GM23338 (cell line): ENCODE measurements around the gene KRTAP12-4.

Experiments
- CREB1 ChIP-seq: fragments of 250-450 bp; sonication (Bioruptor Pico); IDR thresholded peaks from 2 replicates; pipeline ENCODE4 v1.5.0; 2020; ENCODE audit warnings: low read depth, mild to moderate bottlenecking, moderate library complexity
- CTCF ChIP-seq, 2 experiments: fragments of 200-600 bp in 1 of 2; sonication (generic) in 1 of 2; conservative IDR thresholded peaks; 2 replicates each; pipeline versions ENCODE4 v1.5.1 to v1.6.1; 2016 to 2017; ENCODE audit warnings: antibody characterized with exemption in 2 of 2, low read depth in 2 of 2, mild to moderate bottlenecking in 2 of 2, moderate library complexity in 1 of 2
- EZH2 ChIP-seq: fragments of 200-600 bp; sonication (generic); IDR thresholded peaks from one replicate; pipeline ENCODE4 v1.8.0; 2017; ENCODE audit warnings: antibody characterized with exemption, mild to moderate bottlenecking, low read depth; ENCODE audit not compliant: unreplicated experiment
- EZH2phosphoT487 ChIP-seq: fragments of 200-600 bp; sonication (generic); IDR thresholded peaks from one replicate; pipeline ENCODE4 v1.8.1; 2018; ENCODE audit warnings: antibody characterized with exemption; ENCODE audit not compliant: unreplicated experiment
- JUNB ChIP-seq: IDR thresholded peaks from one replicate; pipeline ENCODE4 v1.6.1; 2016; ENCODE audit warnings: antibody characterized with exemption; ENCODE audit not compliant: unreplicated experiment
- NANOG ChIP-seq: IDR thresholded peaks from 2 replicates; pipeline ENCODE4 v1.6.1; 2016; ENCODE audit warnings: antibody characterized with exemption, borderline replicate concordance
- POLR2AphosphoS5 ChIP-seq: IDR thresholded peaks from 2 replicates; pipeline ENCODE4 v1.6.1; 2016; ENCODE audit warnings: antibody characterized with exemption, low read depth
- STAT1 ChIP-seq: IDR thresholded peaks from one replicate; pipeline ENCODE4 v1.6.1; 2016; ENCODE audit warnings: antibody characterized with exemption; ENCODE audit not compliant: unreplicated experiment
- ZNF331 ChIP-seq: fragments of 250-450 bp; sonication (Bioruptor Pico); IDR thresholded peaks from 2 replicates; pipeline ENCODE4 v1.5.0; 2020; ENCODE audit warnings: low read depth, mild to moderate bottlenecking, moderate library complexity
- TF ChIP-seq, protein P1 (sequence below): IDR thresholded peaks from 2 replicates; pipeline ENCODE4 v1.6.1; 2016; ENCODE audit warnings: antibody characterized with exemption
- TF ChIP-seq, protein P2 (sequence below): fragments of 250-450 bp; sonication (Bioruptor Pico); IDR thresholded peaks from 2 replicates; pipeline ENCODE4 v1.5.0; 2020; ENCODE audit warnings: mild to moderate bottlenecking, moderate library complexity
- TF ChIP-seq, protein P3 (sequence below): IDR thresholded peaks from one replicate; pipeline ENCODE4 v1.6.1; 2018; ENCODE audit warnings: antibody characterized with exemption; ENCODE audit not compliant: unreplicated experiment

DNA sequence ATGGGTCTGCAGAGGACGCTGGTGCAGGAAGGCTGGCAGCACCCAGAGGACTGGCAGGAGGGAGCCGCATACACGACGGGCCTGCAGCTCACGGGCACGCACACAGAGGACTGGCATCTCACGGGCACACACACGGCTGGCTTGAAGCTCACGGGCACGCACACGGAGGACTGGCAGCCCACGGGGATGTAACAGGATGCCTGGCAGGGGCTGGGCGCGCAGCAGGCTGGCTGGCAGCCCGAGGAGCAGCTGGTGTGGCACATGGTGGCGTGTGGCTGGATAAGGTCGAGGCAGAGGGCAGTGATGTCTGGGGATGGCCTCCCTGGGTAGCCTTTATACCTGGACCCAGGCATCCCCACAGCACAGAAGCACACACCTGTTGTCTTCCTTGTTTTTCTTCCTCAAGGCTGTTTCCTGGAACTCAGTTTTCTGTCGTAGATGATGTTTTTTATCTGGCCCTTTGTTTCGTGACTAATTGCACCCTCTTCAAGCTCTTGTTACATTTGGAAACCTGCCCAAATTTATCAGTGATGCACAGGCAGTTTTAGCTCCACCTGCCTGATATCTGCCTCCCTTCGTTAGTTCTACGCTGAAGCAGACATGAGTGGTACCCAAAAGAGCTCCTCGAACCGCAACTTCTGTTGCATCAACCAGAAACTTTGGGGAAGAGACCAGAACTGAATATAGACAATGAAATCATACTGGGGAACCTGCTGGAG is 27.6 kb upstream of the KRTAP12-4 start, which contains the start of gene KRTAP12-1:
- TF ChIP-seq EZH2phosphoT487 = no peak
- no peak for TF ChIP-seq EZH2
- no peak for TF ChIP-seq JUNB
- TF ChIP-seq CTCF (conservative IDR thresholded peaks at IDR 0.05; ENCODE audit: low read depth in 2 of 2) = no peak
- no peak for TF ChIP-seq CREB1
- TF ChIP-seq POLR2AphosphoS5 = no peak
- TF ChIP-seq, protein P1, sequence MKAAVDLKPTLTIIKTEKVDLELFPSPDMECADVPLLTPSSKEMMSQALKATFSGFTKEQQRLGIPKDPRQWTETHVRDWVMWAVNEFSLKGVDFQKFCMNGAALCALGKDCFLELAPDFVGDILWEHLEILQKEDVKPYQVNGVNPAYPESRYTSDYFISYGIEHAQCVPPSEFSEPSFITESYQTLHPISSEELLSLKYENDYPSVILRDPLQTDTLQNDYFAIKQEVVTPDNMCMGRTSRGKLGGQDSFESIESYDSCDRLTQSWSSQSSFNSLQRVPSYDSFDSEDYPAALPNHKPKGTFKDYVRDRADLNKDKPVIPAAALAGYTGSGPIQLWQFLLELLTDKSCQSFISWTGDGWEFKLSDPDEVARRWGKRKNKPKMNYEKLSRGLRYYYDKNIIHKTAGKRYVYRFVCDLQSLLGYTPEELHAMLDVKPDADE = no peak
- TF ChIP-seq, protein P2, sequence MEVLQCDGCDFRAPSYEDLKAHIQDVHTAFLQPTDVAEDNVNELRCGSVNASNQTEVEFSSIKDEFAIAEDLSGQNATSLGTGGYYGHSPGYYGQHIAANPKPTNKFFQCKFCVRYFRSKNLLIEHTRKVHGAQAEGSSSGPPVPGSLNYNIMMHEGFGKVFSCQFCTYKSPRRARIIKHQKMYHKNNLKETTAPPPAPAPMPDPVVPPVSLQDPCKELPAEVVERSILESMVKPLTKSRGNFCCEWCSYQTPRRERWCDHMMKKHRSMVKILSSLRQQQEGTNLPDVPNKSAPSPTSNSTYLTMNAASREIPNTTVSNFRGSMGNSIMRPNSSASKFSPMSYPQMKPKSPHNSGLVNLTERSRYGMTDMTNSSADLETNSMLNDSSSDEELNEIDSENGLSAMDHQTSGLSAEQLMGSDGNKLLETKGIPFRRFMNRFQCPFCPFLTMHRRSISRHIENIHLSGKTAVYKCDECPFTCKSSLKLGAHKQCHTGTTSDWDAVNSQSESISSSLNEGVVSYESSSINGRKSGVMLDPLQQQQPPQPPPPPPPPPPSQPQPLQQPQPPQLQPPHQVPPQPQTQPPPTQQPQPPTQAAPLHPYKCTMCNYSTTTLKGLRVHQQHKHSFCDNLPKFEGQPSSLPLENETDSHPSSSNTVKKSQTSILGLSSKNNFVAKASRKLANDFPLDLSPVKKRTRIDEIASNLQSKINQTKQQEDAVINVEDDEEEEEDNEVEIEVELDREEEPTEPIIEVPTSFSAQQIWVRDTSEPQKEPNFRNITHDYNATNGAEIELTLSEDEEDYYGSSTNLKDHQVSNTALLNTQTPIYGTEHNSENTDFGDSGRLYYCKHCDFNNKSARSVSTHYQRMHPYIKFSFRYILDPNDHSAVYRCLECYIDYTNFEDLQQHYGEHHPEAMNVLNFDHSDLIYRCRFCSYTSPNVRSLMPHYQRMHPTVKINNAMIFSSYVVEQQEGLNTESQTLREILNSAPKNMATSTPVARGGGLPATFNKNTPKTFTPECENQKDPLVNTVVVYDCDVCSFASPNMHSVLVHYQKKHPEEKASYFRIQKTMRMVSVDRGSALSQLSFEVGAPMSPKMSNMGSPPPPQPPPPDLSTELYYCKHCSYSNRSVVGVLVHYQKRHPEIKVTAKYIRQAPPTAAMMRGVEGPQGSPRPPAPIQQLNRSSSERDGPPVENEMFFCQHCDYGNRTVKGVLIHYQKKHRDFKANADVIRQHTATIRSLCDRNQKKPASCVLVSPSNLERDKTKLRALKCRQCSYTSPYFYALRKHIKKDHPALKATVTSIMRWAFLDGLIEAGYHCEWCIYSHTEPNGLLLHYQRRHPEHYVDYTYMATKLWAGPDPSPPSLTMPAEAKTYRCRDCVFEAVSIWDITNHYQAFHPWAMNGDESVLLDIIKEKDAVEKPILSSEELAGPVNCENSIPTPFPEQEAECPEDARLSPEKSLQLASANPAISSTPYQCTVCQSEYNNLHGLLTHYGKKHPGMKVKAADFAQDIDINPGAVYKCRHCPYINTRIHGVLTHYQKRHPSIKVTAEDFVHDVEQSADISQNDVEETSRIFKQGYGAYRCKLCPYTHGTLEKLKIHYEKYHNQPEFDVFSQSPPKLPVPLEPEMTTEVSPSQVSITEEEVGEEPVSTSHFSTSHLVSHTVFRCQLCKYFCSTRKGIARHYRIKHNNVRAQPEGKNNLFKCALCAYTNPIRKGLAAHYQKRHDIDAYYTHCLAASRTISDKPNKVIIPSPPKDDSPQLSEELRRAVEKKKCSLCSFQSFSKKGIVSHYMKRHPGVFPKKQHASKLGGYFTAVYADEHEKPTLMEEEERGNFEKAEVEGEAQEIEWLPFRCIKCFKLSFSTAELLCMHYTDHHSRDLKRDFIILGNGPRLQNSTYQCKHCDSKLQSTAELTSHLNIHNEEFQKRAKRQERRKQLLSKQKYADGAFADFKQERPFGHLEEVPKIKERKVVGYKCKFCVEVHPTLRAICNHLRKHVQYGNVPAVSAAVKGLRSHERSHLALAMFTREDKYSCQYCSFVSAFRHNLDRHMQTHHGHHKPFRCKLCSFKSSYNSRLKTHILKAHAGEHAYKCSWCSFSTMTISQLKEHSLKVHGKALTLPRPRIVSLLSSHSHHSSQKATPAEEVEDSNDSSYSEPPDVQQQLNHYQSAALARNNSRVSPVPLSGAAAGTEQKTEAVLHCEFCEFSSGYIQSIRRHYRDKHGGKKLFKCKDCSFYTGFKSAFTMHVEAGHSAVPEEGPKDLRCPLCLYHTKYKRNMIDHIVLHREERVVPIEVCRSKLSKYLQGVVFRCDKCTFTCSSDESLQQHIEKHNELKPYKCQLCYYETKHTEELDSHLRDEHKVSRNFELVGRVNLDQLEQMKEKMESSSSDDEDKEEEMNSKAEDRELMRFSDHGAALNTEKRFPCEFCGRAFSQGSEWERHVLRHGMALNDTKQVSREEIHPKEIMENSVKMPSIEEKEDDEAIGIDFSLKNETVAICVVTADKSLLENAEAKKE = no peak
- no peak for TF ChIP-seq ZNF331 (CRISPR knock-in tag)
- TF ChIP-seq, protein P3, sequence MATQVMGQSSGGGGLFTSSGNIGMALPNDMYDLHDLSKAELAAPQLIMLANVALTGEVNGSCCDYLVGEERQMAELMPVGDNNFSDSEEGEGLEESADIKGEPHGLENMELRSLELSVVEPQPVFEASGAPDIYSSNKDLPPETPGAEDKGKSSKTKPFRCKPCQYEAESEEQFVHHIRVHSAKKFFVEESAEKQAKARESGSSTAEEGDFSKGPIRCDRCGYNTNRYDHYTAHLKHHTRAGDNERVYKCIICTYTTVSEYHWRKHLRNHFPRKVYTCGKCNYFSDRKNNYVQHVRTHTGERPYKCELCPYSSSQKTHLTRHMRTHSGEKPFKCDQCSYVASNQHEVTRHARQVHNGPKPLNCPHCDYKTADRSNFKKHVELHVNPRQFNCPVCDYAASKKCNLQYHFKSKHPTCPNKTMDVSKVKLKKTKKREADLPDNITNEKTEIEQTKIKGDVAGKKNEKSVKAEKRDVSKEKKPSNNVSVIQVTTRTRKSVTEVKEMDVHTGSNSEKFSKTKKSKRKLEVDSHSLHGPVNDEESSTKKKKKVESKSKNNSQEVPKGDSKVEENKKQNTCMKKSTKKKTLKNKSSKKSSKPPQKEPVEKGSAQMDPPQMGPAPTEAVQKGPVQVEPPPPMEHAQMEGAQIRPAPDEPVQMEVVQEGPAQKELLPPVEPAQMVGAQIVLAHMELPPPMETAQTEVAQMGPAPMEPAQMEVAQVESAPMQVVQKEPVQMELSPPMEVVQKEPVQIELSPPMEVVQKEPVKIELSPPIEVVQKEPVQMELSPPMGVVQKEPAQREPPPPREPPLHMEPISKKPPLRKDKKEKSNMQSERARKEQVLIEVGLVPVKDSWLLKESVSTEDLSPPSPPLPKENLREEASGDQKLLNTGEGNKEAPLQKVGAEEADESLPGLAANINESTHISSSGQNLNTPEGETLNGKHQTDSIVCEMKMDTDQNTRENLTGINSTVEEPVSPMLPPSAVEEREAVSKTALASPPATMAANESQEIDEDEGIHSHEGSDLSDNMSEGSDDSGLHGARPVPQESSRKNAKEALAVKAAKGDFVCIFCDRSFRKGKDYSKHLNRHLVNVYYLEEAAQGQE = no peak
- TF ChIP-seq STAT1 = no peak
- no peak for TF ChIP-seq NANOG
